HG02938 (cell line): ENCODE measurements around the gene DAAM2.

Experiments
- ATAC-seq: cut with Tn5 transposase; IDR thresholded peaks from one replicate; pipeline ENCODE4 v1.9.1; 2021; ENCODE audit warnings: mild to moderate bottlenecking, moderate library complexity; ENCODE audit not compliant: unreplicated experiment

DAAM2 gene

DNA sequence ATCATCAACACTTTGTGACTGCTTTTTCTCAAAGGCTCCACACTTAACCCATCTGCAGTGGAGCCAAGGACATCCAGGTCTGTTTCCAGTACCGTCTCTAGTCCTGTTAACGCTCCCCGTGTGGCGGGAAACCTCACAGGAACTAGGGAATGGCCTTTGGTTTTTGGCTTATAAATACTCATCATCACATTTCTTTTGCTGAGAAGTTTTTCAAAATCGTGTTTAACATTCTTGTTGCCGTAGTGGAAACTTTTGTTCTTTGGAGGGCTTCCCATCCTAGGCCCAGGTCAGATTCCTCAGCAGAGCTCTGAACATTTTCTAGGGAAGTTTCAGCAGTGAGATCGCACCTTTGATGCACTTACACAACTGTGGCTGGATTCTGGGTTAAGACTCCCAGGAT is 24.6 kb downstream of the DAAM2 start:
- no peak for ATAC-seq

DNA sequence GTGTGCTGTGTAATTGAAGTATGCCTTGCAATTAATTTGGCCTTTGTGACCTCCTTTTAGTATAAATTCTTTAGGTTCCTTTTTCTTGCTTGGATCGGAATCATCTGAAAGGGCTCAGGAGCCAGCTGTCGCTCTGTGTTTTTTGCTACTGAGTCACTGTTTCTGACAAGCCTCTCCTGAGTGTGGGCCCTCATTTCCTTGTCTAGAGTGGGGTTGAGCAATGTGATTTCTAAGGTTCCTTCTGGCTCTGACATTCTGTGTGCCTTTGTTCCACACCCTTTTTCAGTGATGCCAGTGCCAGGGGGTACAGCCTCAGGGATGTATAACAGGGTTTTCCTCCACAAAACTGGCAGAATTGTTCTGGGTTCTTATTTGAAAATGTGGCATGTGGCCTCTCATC is 26.5 kb downstream of the DAAM2 start:
- no peak for ATAC-seq

DNA sequence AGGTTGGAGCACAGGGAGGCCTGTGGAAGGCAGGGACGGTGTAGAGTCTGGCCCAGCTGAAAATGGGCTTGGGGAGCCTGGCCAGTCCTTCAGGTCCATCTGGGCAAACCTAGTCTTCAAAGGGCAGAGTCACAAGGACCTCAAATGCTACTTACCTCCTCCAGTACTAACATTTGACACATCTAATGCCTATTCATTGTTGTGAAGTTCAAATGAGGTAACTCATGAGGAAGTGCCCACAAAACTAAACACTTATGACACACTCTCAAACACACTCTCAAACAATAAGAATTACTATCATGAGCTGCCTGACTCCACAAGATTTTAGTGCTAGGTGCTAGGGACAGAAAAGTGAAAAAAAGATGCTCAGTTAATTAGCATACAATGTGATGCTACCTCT is 27.1 kb downstream of the DAAM2 start:
- no peak for ATAC-seq

DNA sequence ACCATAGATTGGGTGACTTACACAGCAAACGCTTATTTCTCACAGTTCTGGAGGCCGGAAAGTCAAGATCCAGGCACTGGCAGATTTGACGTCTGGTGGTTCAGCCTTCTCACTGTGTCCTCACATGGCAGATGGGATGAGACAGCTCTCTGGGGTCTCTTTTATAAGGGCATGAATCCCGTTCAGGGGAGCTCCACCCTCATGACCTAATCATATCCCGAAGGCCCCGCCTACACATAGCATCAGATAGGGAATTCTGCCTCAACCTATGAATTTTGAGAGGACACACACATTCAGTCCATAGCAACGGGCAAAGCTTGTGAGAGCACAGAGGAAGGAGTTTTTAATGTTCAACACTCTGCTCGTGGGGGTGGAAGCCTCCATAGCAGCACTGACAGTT is 27.5 kb downstream of the DAAM2 start:
- no peak for ATAC-seq

DNA sequence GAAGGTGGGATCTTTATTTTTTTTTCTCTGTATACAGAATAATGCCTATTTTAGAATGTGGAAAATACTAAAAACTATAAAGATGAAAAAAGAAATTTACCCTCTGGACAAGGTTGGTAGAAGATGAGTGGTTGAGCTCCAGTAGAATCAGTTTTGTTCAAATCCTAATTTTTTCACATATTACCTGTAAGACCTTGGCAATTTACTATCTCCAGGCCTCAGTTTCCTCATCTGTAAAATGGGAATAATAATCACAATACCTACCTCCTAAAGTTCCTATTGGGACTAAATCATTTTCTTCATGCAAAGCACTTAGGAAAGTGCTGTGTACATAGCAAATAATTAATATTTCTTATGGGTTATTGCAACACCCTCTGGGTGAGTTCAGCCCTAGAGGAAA is 28.4 kb downstream of the DAAM2 start:
- ATAC-seq, result no peak

DNA sequence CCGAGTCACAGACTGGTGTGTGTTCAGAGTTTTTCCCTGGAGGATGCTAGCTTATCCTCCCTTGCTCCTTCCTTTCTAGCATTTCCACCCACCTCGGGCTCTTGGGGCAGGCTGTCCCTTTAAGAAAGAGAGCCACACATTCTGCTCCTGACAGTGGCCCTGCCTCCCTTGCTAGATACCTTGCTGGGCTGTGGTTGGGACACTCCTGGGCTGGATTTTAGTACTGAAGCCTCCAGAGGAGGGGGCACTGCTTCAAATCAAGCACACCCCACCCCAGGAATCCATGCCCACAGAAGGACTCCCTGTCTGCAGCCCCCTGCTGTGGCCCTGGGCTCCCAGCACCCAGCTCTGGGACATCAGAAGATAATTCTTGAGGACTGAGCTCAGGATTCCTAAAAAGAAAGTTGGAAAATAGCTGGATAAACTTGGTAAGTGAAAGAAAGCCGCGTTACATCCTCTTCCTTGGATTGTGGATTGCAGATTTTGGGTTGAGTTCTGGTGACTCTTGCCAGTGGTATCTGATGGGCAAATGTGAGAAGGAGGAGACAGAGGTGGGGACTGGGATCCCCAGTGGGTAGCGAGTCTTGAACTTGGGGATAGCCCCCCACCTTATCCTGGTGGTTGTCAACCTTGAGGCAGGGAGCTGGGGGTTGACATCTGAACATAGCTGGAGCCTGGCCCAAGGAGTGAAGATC is 29.0 kb downstream of the DAAM2 start:
- ATAC-seq, result no peak

DNA sequence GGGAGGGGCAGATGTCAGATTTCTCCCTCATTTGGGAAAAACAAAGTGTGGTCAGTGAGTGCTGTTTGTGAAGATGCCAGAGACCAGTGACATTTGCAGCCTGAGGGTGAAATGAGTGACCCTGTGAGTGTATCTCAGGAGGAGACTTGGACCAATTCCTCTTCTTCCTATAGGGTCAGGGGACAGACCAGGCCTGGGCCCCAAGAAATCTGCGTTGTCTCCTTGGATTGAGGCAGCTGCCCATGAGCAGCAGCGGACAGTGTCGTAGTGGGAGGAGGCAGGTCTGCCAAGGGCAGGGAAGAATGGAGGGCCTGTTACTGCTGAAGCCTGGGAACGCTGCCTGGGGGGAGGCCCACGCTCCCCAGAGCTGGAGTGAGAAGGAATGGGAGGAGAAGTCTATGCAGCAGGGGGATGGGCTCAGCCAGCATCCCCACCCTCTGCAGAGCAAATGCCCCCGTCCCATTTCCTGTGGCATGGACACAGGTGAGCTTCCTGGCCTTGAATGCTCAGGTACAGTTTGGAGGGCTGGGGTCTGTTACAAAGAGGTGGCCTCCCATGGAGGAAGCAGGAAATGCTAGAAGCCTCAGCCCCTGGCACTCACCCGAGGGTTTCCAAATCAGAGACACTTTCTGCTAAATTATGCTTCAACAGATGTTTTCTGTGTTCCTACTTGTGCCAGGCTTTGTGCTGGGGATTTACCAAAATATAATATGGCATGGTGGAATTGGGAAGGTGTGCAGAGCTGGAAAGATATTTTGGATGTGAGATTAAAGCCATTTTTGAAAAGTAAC is 29.8 kb downstream of the DAAM2 start:
- ATAC-seq, result no peak

DNA sequence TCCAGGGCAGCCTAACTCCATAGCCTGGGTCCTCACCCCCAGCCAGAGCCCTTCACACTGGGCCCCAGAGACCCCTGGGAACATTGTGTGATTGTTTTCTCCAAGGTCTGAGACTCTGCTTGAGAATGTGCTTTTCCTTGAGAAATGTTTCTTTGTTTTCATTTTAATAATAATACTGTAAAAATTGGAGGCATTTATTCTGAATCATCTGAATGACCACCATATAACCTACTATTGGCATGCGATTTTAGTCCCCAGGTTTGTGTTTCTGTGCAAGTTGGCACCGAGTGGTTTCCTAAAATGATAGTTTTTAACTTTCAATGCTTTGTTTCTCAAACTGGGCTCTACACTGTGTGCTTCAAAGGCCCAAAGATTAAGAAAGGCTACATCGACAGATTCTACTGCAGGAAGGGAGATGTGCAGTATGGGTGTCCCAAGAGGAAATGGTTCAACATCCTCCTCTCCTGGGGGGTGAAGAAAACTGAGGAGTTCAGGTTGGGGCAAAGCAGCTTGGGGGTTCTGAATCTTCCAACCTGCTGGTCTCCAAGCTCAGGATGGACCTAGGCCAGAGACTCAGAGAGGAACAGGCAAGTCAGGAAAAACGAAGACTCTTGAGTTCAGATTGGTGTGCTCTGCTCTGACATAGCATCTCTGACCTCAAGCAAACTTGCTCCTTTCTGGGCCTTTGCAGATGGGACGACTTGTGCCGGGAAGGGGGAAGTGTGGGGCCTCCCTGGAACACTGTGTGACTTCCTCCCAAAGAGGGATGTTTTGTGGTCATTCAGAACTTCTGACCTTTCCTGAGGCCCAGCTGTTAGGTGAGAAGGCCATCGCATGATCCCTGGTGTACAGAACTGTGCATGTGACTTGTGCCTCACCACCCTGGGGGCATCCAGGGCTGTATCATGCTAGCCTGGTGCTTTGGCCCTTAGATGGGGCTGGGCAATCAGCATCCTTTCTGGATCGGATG is 31.0 kb downstream of the DAAM2 start:
- no peak for ATAC-seq

DNA sequence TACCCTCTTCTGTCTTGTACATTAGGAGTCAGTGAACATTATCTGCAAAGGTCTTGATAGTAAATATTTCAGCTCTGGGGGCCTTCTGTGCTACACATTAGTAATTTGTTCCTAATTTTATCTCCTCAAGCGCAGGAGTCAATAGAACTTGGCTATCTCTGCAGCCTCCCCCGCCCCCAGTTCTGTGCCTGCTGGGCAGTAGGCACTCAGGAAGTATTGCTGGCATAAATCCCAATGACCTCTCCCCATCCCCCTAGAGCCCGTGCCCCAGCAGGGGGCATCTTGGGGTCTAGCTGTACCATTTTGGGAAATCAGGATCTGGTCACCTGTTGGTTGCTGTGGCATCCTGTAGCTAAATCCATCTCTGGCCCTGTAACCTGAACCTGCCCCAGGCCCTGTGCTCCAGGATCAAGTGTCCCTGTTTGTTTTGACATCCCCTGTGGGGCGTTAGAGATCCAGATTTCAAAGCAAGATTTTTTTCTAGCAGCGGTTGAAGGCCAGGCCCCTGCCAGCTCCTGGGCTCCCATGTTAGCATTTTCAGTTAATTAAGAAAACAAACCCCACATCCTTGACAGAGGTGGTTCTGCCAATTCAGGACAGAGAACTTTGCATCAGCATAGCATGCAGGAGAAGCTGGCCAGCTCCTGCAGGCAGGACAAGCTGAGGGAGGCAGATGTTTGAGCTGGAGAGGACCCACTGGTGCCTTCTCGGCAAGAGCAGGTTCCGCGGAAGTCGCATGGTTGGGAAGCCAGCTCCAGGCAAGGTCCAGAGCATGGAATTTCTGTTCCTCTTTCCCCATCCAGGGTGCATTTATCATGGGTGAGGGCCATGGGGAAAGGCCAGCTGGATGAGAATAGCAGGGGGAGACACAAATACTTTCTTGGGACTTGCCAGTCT is 32.1 kb downstream of the DAAM2 start:
- no peak for ATAC-seq

DNA sequence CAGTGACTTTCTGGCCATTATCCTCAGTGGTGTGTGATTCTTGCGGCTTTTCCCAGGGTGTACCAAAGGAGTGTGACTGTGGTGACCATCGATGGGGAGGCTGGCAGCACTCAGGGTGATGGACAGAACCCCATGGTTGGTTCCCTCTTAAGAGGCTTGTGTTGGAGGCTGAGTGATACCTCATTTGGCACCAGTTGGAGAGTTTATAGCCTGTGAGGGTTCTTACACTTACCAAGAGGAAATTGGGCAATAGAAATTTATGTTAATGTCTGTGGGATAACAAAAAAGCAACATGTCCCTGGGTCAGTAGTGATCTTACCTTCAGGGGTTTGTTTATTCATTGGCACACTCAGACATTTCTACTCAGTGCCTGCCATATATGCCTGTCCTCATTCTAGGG is 37.2 kb downstream of the DAAM2 start:
- no peak for ATAC-seq

DNA sequence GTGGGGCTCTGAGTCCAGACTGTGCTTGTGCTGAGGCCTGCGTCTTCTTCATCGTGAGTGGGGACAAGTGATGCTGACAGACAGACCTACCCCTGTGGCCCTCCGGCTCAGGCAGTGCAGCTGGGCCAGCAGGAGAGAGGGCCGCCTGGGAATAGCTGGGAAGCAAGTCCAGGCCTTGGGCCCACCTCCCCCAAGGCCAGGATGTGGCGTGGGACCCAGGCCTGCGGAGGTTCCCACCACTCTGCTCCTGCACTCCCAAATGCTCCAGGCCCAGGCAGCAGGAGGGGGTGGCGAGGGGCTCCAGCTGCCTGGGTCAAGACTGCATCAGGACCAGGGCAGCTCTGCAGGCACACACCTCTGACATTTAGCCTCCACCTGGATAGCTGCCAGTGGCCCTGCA is 38.3 kb downstream of the DAAM2 start:
- ATAC-seq, result no peak

DNA sequence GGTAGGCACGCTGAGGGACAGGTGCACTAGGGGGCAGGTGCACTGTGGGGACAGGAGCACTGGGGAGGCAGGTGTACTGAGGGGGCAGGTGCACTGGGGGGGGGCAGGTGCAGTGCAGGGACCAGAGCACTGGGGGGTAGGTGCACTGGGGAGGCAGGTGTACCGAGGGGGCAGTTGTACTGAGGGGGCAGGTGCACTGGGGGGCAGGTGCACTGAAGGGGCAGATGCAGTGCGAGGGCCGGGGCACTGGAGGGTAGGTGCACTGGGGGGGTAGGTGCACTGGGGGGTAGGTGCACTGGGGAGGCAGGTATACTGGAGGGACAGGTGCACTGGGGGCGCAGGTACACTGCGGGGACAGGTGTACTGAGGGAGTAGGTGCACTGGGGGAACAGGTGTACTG is 39.5 kb downstream of the DAAM2 start:
- no peak for ATAC-seq

DNA sequence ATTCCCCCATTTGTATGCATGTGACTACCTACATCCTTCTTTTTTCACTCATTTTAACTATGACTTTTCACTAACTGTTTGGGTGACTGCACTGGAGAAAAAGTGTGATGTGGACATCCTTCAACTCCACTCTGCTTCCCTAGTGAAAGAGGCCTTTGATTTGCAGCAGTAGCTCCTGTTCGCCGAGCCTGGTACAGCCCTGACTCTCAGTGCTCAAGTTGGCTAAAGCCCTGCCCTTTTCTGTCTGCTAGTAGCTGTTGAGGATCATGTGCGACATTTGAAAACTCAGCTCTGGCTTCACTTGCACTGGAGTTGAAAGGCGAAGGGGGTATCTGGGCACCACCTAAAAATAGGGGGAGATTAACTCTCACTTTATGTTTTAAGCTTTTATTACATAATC is 42.1 kb downstream of the DAAM2 start:
- ATAC-seq, result no peak

DNA sequence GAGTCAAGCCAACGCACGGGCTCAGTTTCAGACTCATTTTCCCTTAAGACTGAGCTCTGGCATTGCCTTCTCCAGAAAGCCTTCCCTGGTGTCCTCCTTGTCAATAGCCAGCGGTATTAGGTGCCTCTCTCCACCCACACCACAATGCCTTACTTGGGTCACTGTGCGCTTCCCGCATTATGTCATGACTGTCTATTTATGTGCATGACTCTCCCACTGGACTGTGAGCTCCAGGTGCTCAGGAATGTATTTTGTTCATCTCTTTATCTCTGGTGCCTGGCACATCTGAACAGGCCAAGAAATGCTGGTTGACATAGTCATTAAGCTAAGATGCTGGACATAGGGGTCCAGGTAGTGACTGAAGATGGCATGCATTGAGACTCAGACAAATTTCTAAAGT is 42.7 kb downstream of the DAAM2 start:
- no peak for ATAC-seq

DNA sequence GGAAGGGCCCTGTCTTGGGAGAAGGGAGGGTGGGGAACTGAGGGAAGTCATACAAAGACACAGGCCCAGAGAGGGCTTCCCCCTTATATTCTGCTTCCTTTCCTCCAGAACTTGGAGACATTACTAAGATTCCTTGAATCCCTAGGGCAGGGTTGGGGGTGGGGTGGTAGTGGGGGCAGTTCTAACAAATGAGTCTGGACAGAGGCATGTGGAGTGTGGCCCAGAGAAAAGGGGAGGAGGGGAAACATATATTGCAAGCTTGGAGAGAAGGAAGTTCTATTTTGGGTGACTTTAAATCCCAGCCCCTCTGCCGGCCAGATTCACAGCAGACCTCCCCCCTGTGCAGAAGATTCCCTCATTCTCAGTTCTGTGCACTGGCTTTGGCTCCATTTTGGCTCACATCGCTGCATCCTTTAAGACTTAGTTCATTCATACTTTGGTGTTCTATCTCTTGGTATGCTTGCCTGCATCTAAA is 43.7 kb downstream of the DAAM2 start:
- no peak for ATAC-seq

DNA sequence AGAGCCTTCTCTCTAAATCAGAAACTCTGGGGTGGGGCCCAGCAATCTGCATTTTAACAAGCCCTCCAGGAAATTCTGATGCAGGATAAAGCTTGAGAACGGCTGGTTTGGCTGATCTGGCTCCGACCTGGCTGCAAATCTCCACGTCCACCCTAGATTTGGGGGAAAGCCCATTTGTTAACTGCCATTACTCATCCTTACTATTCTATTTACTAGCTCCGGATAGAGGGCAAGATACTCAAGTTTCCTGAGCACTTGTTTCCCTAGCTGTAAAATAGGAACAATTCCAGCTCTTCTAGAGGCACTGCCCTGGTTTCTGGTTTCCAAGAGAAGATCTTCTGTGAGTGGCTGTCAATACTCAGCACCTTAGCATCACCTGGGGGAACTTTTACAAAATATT is 44.4 kb downstream of the DAAM2 start:
- no peak for ATAC-seq

DNA sequence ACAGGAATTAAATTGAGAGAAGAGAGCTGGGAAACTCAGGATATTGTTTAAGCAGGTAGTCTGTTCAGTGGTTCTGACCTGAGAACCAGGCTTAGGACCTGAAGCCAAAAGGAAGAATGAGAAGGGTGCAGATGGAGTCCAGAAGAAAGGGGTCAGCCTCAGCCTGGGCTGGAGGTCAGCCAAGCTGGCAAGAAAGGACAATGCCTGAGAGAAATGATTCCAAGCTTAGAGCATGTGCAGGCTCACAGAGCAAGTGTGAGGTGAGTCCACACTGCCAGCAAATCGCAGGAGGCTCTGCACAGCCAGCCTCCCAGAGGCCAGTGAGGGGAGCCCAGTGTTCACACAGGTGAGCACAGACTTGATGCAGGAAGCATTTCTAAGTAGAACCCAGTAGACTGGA is 47.3 kb downstream of the DAAM2 start:
- no peak for ATAC-seq

DNA sequence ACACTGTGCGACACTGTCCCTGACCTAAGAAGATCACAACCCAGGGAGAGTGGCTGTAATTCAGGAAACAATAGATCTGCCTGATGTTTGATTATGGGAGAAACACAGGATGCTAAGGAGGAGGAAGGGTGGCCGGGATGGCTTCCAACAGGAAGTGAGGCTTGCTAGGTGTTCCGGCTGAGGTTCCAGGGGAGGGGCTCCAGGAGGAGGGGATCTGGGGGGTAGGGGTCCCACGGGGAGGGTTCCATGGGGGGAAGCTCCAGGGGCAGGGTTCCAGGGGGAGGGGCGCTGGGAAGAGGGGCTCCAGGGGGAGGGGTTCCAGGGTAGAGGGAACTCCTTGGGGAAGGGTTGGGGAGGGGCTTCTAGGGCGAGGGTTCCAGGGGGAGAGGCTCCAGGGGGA is 48.6 kb downstream of the DAAM2 start:
- ATAC-seq, result no peak

DNA sequence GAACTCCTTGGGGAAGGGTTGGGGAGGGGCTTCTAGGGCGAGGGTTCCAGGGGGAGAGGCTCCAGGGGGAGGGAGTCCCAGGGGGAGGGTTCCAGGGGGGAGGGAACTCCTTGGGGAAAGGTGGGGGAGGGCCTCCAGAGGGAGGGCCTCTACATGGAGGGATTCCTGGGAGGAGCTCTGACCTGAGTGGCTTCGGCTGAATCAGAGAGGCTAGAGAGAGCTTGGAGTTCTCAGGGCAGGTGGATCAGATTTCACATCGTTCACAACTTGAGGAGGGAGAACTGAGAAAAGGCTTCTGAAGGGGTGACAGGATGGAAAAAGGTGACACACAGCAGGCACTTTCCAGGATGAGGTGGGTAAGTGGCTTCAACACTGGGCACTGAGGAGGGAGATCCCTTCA is 49.1 kb downstream of the DAAM2 start:
- no peak for ATAC-seq

DNA sequence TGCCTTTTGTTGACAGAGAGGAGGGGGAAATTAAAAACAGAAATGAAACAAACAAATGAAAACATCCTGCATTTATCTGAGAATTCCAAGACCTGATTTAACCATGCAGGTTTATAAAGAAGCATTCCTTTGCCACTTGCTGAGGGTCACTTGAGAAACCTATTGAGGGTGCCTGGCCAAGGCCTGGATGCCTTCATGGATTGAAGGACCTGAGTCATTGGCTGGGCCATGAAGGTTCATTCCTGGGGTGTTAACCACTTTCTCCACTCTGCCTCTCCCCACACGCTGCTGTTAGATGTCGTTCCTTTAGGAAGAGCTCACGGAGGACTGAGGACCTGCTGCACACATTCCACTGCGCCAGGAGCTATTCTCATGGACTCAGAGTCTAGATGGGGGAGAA is 49.7 kb downstream of the DAAM2 start:
- no peak for ATAC-seq
